OCI-LY3 (cell line): ENCODE data around the gene HOXA7.

Experiments used
- H2AFZ ChIP-seq: fragments of 200-600, 300-600 bp; shearing (Covaris generic); 2 replicates; pipeline ENCODE4 v1.6.0; 2014; ENCODE audit warnings: antibody characterized with exemption, low read depth, low read length
- H3K27ac ChIP-seq: fragments of 200-600, 300-600 bp; sonication (generic); 2 replicates; pipeline ENCODE4 v1.5.1; 2014; ENCODE audit warnings: mild to moderate bottlenecking, low read length, moderate library complexity, mixed read lengths
- H3K27me3 ChIP-seq: fragments of 200-600, 300-600 bp; sonication (generic); 2 replicates; pipeline ENCODE4 v1.6.1; 2014; ENCODE audit warnings: low read depth, low read length, mixed read lengths
- H3K36me3 ChIP-seq: fragments of 200-600, 300-600 bp; sonication (generic); replicated peaks from 2 replicates; pipeline ENCODE3; 2014; ENCODE audit warnings: low read depth, low read length, mixed read lengths
- H3K4me1 ChIP-seq: fragments of 300-600, 200-600 bp; sonication (generic); 2 replicates; pipeline ENCODE4 v1.6.1; 2014; ENCODE audit warnings: low read length, mixed read lengths
- H3K4me2 ChIP-seq: fragments of 200-600, 300-600 bp; sonication (generic); 2 replicates; pipeline ENCODE4 v1.6.1; 2014; ENCODE audit warnings: low read length, mixed read lengths
- H3K4me3 ChIP-seq: fragments of 300-600, 200-600 bp; sonication (generic); 2 replicates; pipeline ENCODE4 v1.5.1; 2014; ENCODE audit warnings: antibody characterized with exemption, mild to moderate bottlenecking, low read length, moderate library complexity
- H3K79me2 ChIP-seq: fragments of 300-600, 200-600 bp; shearing (Covaris generic); 2 replicates; pipeline ENCODE4 v1.6.1; 2014; ENCODE audit warnings: mild to moderate bottlenecking, low read length, mixed read lengths
- H3K9ac ChIP-seq: fragments of 300-600, 200-600 bp; shearing (Covaris generic); 2 replicates; pipeline ENCODE4 v1.6.0; 2014; ENCODE audit warnings: mild to moderate bottlenecking, low read length, moderate library complexity
- H3K9me3 ChIP-seq: fragments of 200-600, 300-600 bp; shearing (Covaris generic); 2 replicates; pipeline ENCODE4 v1.6.1; 2014; ENCODE audit warnings: low read length, mixed read lengths; ENCODE audit not compliant: insufficient read depth
- H4K20me1 ChIP-seq: fragments of 200-600, 300-600 bp; sonication (generic); 2 replicates; pipeline ENCODE4 v1.6.1; 2016; ENCODE audit warnings: low read length, mixed read lengths; ENCODE audit not compliant: insufficient read depth
- CTCF ChIP-seq: fragments of 200-600, 300-600 bp; sonication (generic); IDR thresholded peaks from 2 replicates; pipeline ENCODE4 v1.5.1; 2014; ENCODE audit warnings: antibody characterized with exemption, low read length, low read depth
- EZH2phosphoT487 ChIP-seq: fragments of 200-600 bp; shearing (Covaris generic); IDR thresholded peaks from 2 replicates; pipeline ENCODE4 v1.6.1; 2018; ENCODE audit warnings: antibody characterized with exemption, mixed run types, low read depth

The HOXA7 gene

GRCh38 chr7:27177795-27178320, 21.4 kb upstream of the HOXA7 start:
- Histone ChIP-seq H3K27me3 (no peaks in the 10 kb centered on the region), H3K79me2 (no peaks in the 10 kb centered on the region), H3K4me3 (no peak overlapping the region)

GRCh38 chr7:27176962-27177794, 20.7 kb upstream of the HOXA7 start:
- no peaks in the 10 kb centered on the region for H3K79me2 ChIP-seq
- H3K4me2 ChIP-seq = no peak overlapping the region
- H3K4me1 ChIP-seq = no peaks in the 10 kb centered on the region
- H3K9ac ChIP-seq = no peak overlapping the region
- no peaks in the 10 kb centered on the region for H3K9me3 ChIP-seq
- no peaks in the 10 kb centered on the region for H3K36me3 ChIP-seq
- H3K4me3 ChIP-seq = no peak overlapping the region
- no peaks in the 10 kb centered on the region for H4K20me1 ChIP-seq
- no peaks in the 10 kb centered on the region for H3K27me3 ChIP-seq
- TF ChIP-seq EZH2phosphoT487 (no peak), CTCF (no peak)
- no peak overlapping the region for H3K27ac ChIP-seq
- no peak overlapping the region for H2AFZ ChIP-seq

More at GRCh38 chr7:27177795-27178320, 21.4 kb upstream of the HOXA7 start:
- no peak overlapping the region for H2AFZ ChIP-seq
- no peak overlapping the region for H3K4me2 ChIP-seq
- no peak overlapping the region for H3K27ac ChIP-seq
- no peaks in the 10 kb centered on the region for H3K36me3 ChIP-seq
- no peaks in the 10 kb centered on the region for H3K9me3 ChIP-seq
- no peaks in the 10 kb centered on the region for H4K20me1 ChIP-seq
- no peaks in the 10 kb centered on the region for H3K4me1 ChIP-seq
- H3K9ac ChIP-seq = no peak overlapping the region
- TF ChIP-seq EZH2phosphoT487 (no peak), CTCF (no peak)

GRCh38 chr7:27176524-27176845, 20.0 kb upstream of the HOXA7 start:
- no peak overlapping the region for H3K4me2 ChIP-seq
- H3K36me3 ChIP-seq = no peaks in the 10 kb centered on the region
- H3K27me3 ChIP-seq = no peaks in the 10 kb centered on the region
- TF ChIP-seq EZH2phosphoT487 (no peak), CTCF (no peak)
- H3K27ac ChIP-seq = no peak overlapping the region
- H3K9me3 ChIP-seq = no peaks in the 10 kb centered on the region
- H3K4me3 ChIP-seq = no peak overlapping the region
- H3K4me1 ChIP-seq = no peaks in the 10 kb centered on the region
- no peak overlapping the region for H3K9ac ChIP-seq
- H2AFZ ChIP-seq = no peak overlapping the region
- H3K79me2 ChIP-seq = no peaks in the 10 kb centered on the region
- no peaks in the 10 kb centered on the region for H4K20me1 ChIP-seq

GRCh38 chr7:27175626-27176523, 19.4 kb upstream of the HOXA7 start:
- Histone ChIP-seq H3K36me3 (no peaks in the 10 kb centered on the region), H3K9ac (no peak overlapping the region), H3K27ac (no peak overlapping the region)

More at GRCh38 chr7:27175626-27176523, 19.4 kb upstream of the HOXA7 start:
- H2AFZ ChIP-seq = no peak overlapping the region
- no peaks in the 10 kb centered on the region for H3K79me2 ChIP-seq
- no peak overlapping the region for H3K4me2 ChIP-seq
- H3K4me3 ChIP-seq = no peak overlapping the region
- TF ChIP-seq EZH2phosphoT487 = no peak
- TF ChIP-seq CTCF = no peak
- H3K9me3 ChIP-seq = no peaks in the 10 kb centered on the region
- H3K4me1 ChIP-seq = no peaks in the 10 kb centered on the region
- H4K20me1 ChIP-seq = no peaks in the 10 kb centered on the region
- no peaks in the 10 kb centered on the region for H3K27me3 ChIP-seq
